LNCaP clone FGC (cell line): Measurements from ENCODE around the gene AIG1.

ENCODE experiments used
- DNase-seq: peaks from one replicate; pipeline ENCODE4 v3.0.0-alpha.2; 2011; ENCODE audit warnings: low read depth
- H3K4me3 ChIP-seq: 2 replicates; pipeline ENCODE4 v1.5.1; 2011; ENCODE audit warnings: mild to moderate bottlenecking, low read depth, low read length, control low read depth
- CTCF ChIP-seq: IDR thresholded peaks from 2 replicates; pipeline ENCODE4 v1.5.1; 2012; ENCODE audit warnings: mild to moderate bottlenecking; ENCODE audit not compliant: control insufficient read depth, insufficient read depth; ENCODE audit errors: extremely low read depth

The AIG1 gene

GRCh38 chr6:143125455-143125854 is 64.8 kb downstream of the AIG1 start:
- H3K4me3 ChIP-seq: no peak overlapping the region
- no peak for TF ChIP-seq CTCF
- DNase-seq: no peak

- no peak for DNase-seq
- no peak for TF ChIP-seq CTCF
- no peak overlapping the region for H3K4me3 ChIP-seq
Measured at GRCh38 chr6:143125864-143126573, 65.3 kb downstream of the AIG1 start.

- no peak for TF ChIP-seq CTCF
- DNase-seq: no peak
- no peak overlapping the region for H3K4me3 ChIP-seq
Measured at GRCh38 chr6:143126574-143126941, 65.9 kb downstream of the AIG1 start.

GRCh38 chr6:143127941-143128680 is 67.4 kb downstream of the AIG1 start:
- no peak for DNase-seq
- no peak overlapping the region for H3K4me3 ChIP-seq
- no peak for TF ChIP-seq CTCF

- DNase-seq: no peak
Measured at GRCh38 chr6:143128681-143129015, 68.0 kb downstream of the AIG1 start.

GRCh38 chr6:143130928-143131327 is 70.2 kb downstream of the AIG1 start:
- no peak for DNase-seq
- TF ChIP-seq CTCF: no peak
- no peak overlapping the region for H3K4me3 ChIP-seq

More at GRCh38 chr6:143128681-143129015, 68.0 kb downstream of the AIG1 start:
- H3K4me3 ChIP-seq: no peak overlapping the region
- no peak for TF ChIP-seq CTCF

GRCh38 chr6:143135325-143135724 is 74.6 kb downstream of the AIG1 start:
- no peak for TF ChIP-seq CTCF
- H3K4me3 ChIP-seq: no peak overlapping the region
- no peak for DNase-seq
